Hypothalamus (tissue), 51 donors: ENCODE measurements around the gene KRTAP12-1.

ENCODE experiments used
- DNase-seq, 51 donors: peaks; one replicate each; lab custom pipeline; 2025; lab: John Stamatoyannopoulos, UW

Gene KRTAP12-1, protein sequence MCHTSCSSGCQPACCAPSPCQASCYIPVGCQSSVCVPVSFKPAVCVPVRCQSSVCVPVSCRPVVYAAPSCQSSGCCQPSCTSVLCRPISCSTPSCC

GRCh38 chr21:44681861-44682579 is at the start of gene KRTAP12-1:
TSS of gene KRTAP12-1 (minus strand) at chr21:44682163. CDS start at chr21:44682123, 40 bp downstream.
- no peak for DNase-seq

DNA sequence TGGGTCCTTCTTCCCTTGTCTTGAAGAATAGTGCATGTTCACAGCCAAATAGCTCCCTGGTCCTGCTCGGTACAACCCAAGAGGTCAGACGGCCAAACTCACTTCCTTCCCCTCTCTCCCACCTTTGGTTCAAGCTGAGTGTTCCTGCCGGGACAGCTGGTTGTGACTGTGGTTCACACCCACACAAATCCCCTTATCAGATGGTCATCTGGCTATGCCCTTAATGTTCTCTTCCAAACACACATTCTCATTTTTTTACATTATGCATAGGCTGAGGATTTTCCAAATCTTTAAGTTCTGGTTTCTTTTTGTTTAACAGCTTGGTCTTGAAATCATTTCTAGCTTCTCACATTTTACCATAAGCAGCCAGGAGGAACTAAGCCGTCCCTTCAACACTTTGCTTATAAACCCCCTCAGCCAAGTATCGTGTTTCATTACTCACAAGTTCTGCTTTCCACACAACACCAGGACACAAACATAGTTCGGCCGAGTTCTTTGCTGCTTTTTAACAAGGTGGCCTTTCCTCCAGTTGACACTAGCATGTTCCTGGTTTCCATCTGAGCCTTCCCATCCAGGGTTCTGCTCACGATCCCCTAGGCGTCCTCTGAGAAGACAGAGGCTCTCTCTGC is 49.1 kb upstream of the KRTAP12-1 start:
- no peak for DNase-seq

DNA sequence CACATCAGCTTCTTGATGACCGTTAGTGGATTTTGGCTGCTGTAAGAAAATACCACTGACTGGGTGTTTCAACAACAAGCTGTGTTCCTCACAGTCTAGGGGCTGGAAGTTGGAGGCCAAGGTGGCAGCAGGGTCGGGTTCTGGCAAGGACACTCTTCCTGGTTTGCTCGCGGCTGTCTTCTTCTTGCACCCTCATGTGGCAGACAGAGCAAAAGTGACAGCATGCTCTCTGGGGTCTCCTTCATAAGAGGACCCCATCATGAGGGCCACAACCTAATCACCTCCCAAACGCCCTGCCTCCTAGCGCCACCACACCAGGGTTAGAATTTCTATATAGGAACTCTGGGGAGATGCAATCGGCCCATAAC is 48.0 kb upstream of the KRTAP12-1 start:
- no peak for DNase-seq

GRCh38 chr21:44729336-44730027 is 47.5 kb upstream of the KRTAP12-1 start:
- DNase-seq: no peak

DNA sequence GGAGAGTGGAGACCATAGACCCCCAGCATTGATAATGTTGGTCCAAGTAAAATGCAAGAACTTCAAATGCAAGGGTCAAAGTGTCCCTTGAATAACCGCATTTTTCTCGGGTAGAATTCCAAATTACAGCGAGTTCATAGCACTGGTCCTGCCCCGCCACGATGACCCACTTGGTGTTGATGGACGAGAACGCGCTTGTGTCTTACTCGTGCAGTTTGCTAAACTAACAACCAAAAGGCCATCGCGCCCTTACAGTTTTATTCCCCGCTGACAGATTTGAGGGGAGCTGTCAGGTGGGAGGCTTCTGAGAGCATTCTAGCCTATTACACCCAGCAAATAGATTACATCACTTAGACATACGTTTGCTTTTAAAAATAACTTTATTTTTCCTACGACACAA is 46.8 kb upstream of the KRTAP12-1 start:
- DNase-seq: no peak

GRCh38 chr21:44727757-44728156 is 45.8 kb upstream of the KRTAP12-1 start:
- no peak for DNase-seq

GRCh38 chr21:44727321-44727720 is 45.4 kb upstream of the KRTAP12-1 start:
- DNase-seq: no peak

GRCh38 chr21:44726826-44727225 is 44.9 kb upstream of the KRTAP12-1 start:
- DNase-seq: no peak

GRCh38 chr21:44724926-44725325 is 43.0 kb upstream of the KRTAP12-1 start:
- DNase-seq: no peak

DNA sequence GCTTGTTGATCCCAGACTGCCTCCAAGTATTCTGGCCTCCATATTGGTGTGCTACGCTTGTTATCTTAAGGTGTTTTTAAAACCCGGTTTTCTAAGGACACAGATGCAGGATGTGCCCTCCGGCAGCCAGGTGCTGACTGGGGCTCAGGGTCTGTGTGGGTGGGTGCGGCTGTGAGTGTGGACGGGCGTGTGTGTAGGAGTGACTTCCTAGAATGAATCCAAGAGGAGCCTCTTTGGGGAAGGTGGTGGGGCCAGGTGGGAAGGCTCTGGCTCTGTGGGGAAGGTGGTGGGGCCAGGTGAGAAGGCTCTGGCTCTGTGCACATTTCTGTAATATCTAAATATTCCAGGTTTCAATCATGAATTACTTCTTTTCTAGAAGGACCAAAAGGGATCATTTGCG is 42.2 kb upstream of the KRTAP12-1 start:
- DNase-seq: no peak

DNA sequence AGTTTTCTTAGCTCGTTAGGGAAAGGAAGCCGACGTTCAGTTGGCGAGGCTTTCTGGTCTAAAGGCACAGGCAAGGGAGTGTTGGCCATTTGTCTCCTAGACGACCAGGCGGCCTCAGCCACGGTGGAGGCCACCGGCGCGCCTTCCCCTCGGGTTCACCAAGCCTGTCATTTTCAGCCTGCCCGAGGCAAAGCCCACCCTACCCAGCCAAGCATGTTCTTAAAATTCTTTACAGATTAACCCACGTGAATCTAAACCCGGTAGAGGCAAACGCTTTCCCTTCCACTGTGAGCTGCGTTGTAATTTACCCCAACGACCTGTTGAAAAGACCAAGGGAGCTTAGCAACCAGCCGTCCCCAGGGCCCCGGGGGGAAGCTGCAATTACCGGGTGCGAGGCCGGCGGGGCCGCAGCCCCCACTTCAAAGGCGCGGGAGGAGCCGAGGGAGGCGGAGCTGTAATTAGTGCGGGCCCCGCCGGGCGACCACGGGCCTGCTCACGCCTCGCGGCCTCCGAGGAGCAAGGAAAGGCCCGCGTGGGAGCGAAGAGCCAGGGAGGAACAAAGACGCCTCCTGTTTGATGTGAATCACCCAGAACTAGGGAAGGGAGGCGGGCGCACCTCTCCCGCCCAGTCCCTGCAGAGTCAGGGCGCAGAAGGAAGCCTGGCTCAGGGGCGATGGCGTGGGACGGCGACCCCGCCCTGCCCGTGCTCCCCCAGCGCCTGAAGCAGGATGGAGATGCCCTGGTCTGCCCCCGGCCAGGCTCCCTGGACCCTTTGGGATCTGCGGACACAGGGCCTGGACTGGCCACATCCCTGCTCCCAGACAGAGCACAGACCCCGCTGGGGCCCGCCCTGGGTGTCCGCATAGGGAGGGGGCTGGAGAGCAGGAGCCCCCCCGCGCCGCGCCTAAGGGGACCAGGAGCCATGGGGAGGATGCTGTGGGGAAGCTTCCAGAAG is 41.5 kb upstream of the KRTAP12-1 start:
- DNase-seq: peak in 1 of 51 donors; percentile 2

DNA sequence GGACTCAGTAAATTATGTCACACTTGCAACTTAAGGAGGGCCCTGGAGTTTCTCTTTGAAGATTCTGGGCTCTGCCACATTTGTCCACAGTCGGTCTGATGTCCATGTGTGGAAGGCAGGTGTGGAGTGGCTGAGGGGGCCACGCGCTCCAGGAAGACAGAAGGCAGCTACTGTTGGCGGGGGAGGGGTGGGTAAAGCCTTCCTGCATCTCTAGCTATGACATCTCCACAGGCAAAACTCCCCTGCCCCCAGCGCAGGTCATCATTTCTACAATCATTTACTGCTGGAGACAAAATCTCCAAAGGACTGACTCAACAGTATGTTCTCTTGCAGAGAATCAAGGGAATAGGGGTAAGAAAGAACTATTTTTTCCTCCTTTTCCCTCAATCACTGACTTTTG is 40.8 kb upstream of the KRTAP12-1 start:
- no peak for DNase-seq

- no peak for DNase-seq
Observed at GRCh38 chr21:44720170-44720569, 38.2 kb upstream of the KRTAP12-1 start.

GRCh38 chr21:44718571-44718970 is 36.6 kb upstream of the KRTAP12-1 start:
- DNase-seq: no peak

DNA sequence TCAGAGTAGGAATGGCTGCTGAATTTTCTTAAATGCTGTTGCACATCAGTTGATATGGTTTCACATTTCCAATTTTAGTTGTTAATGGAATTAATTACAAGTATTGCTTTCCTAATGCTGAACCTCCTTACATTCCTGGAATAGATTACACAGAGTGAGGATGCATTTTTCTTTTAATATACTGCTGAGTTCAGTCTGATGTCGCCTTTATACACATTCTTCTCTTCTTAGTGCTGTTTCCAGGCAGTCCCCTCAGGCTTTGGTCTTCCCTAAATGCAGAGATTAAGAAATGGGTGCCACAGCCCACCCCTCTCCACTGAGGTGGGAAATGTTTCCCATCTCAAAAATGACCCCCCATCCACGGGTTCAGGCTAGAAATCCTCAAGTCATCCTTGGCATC is 36.1 kb upstream of the KRTAP12-1 start:
- DNase-seq: no peak

- DNase-seq: no peak
Observed at GRCh38 chr21:44716984-44717383, 35.0 kb upstream of the KRTAP12-1 start.

DNA sequence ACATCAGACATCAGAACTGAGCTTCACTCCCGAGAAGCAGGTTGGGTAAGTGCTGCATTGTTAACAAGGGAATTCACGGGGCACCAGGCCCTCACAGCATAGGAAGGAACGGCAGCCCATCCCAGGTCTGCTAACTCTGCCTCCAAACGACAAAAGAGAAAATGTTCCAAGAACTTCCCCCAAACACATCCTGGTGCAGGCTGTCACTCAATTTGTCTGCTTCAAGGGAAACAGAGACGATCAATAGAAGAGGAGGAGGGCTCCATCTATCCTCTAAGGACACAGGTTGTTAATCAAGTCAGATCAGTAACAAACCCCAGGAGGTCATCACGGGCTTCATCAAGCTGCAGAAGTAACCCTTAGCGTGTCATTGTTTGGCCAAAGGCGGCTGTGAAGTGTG is 32.9 kb upstream of the KRTAP12-1 start:
- DNase-seq: no peak

GRCh38 chr21:44713846-44714245 is 31.9 kb upstream of the KRTAP12-1 start:
- no peak for DNase-seq

DNA sequence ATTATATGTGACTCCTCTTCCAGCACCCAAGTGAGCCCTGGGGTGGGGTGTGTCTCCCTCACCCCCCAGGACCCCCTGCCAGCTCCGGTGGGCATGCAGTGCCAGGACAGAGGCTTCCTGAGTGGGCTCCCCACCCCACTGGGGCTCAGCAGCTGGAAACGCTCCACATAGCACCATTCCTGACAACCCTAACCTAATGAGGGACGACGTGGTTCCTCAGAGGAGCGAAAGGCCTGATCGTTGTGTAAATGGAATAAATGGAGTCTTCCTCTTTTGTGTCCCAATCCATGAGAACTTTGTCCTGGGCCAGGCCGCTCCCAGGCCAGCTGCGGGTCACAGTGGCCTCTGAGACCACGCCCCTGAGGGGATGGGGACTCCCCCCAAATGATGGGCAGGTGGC is 31.2 kb upstream of the KRTAP12-1 start:
- DNase-seq: no peak

GRCh38 chr21:44712203-44713028 is 30.5 kb upstream of the KRTAP12-1 start:
- DNase-seq: no peak
